Activated T-helper 17 cell treated with anti-CD3 and anti-CD28 coated beads, Interleukin-2, amount 50 U/mL, for 72 hours (primary cell): Measurements from ENCODE around the gene CTNNA1. TPM values are rescaled to one million over a fixed set of nuclear protein-coding genes. Genes with fewer than 3 reads are reported as not detected.

Source experiments
- ATAC-seq: fragments of 150-1000 bp; cut with Tn5 transposase; replicated peaks from 2 replicates; pipeline ENCODE4 v1.10.0; 2021; ENCODE audit warnings: mild to moderate bottlenecking, moderate library complexity
- H3K27ac Mint-ChIP-seq: one replicate; pipeline ENCODE4 v1.8.0; 2022; ENCODE audit warnings: mixed read lengths
- H3K27me3 Mint-ChIP-seq: one replicate; pipeline ENCODE4 v1.8.0; 2022; ENCODE audit warnings: mixed read lengths
- H3K36me3 Mint-ChIP-seq: one replicate; pipeline ENCODE4 v1.8.0; 2022; ENCODE audit warnings: low read depth, mild to moderate bottlenecking, mixed read lengths
- H3K4me1 Mint-ChIP-seq: one replicate; pipeline ENCODE4 v1.8.0; 2022; ENCODE audit warnings: mixed read lengths
- H3K4me3 Mint-ChIP-seq: one replicate; pipeline ENCODE4 v1.8.0; 2022; ENCODE audit warnings: mild to moderate bottlenecking, mixed read lengths
- H3K9me3 Mint-ChIP-seq: one replicate; pipeline ENCODE4 v1.8.0; 2022; ENCODE audit warnings: mixed read lengths
- total RNA-seq, 2 donors: library from RNA; stranded (reverse); gene quantifications; one replicate each; pipeline ENCODE4 v1.2.3, GENCODE V29; 2022

The CTNNA1 gene
- total RNA-seq, 2 donors from 2014 or later = 63.6 to 92.1 TPM

DNA sequence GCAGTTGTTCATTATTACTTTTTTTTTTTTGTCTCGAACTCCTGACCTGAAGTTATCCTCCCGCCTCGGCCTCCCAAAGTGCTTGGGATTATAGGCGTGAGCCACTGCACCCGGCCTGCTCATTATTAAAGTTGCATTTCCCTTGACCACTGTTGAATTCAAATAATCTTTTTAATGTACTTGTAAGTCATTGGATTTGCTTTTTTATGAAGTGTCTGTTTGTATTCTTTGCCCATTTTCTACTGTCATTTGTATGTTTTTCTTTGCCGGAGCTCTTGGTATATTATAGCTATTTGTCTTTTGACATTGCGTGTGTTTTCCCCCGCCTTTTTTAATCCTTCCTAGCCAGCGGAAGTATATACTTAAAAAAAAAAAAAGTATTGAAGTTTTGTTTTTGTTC lies 99.9 kb downstream of the CTNNA1 start:
- Mint-ChIP-seq H3K36me3 (no peaks in the 10 kb centered on the region), H3K4me1 (no peaks in the 10 kb centered on the region), H3K27me3 (no peaks in the 10 kb centered on the region), H3K9me3 (no peaks in the 10 kb centered on the region), H3K4me3 (no peak overlapping the region), H3K27ac (no peak overlapping the region)
- ATAC-seq = no peak

DNA sequence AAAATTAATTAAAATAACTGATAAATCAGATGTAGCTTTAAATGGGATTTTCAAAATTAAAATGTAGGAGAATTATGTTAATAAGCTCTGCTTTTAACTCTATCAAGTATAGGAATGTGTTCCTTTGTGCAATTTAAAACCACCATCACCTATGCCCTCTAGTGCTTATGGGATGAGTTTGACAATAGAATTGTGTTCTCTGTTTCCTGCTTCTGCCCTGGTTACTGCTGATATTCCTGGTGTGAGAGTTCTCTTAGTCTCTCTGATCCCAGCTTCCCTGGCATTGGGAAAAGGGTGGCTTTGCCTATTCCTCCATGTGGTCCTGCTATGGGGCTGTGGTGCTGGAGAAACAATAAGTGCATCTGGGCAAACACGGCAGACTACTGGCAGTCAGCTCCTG lies 113.8 kb downstream of the CTNNA1 start:
- H3K27me3 Mint-ChIP-seq = peaks cover 11% of the 10 kb centered on the region
- no peaks in the 10 kb centered on the region for H3K9me3 Mint-ChIP-seq
- no peak overlapping the region for H3K4me3 Mint-ChIP-seq
- ATAC-seq = no peak
- H3K36me3 Mint-ChIP-seq = no peaks in the 10 kb centered on the region
- H3K4me1 Mint-ChIP-seq = peaks cover 14% of the 10 kb centered on the region
- no peak overlapping the region for H3K27ac Mint-ChIP-seq

DNA sequence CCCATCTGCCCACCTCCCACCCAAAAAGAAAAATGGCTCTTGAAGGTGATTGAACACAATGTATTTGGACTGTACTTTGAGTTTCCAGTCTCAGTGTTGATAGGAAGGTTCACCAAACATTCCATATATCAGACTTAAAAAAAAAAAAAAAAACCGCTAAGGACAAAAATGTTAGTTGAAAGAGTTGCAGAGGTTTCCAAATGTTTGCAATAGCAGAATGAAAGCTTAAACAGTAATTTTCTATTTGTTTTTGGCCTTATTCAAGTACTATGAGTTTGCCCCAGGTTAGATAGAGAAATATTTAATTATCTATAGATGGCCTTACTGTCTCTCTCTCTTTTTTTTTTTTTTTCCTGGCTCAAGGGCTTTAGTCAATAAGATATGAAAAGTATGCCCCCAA lies 115.8 kb downstream of the CTNNA1 start:
- H3K27me3 Mint-ChIP-seq = peaks cover 11% of the 10 kb centered on the region
- H3K36me3 Mint-ChIP-seq = no peaks in the 10 kb centered on the region
- no peaks in the 10 kb centered on the region for H3K9me3 Mint-ChIP-seq
- H3K27ac Mint-ChIP-seq = no peak overlapping the region
- H3K4me1 Mint-ChIP-seq = peaks cover 14% of the 10 kb centered on the region
- no peak overlapping the region for H3K4me3 Mint-ChIP-seq
- ATAC-seq = no peak

DNA sequence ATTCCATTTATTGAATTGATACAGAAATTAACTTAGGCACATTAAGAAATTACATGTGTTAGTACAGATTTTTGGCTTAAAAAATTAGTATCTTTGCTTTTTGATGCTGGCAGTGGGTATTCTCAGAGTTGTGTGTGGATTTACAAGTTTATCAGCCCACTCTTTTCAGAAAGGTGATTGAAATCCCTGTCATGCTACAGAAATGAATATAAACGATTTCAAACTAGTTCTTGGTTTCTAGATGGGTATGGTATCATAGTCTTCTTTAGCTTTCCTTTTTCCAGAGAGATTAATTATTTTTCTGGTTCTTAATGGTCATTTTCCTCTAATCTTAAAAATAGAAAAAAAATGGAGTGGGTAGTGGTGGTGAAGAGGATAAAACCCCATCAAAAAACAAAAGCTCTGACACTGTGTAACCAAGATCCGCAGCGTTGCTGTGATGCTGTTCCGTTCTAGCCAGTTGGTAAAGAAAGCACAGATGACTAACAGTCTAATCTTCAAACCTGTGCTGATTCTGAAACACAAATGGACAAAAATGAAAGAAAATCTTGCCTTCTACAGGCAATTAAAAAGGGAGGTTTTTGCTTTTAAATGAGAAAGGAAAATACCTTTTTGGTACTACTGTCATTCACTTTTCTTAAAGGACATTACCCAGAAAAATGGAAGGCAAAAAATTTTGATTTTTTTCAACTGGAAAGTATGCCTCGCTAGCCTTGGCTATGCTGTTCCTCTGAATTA lies 116.7 kb downstream of the CTNNA1 start:
- peak; percentile 90 for ATAC-seq
- Mint-ChIP-seq H3K4me3 (peak overlapping the region; percentile 39), H3K27ac (peak overlapping the region; percentile 68), H3K27me3 (peaks cover 11% of the 10 kb centered on the region), H3K9me3 (no peaks in the 10 kb centered on the region), H3K36me3 (no peaks in the 10 kb centered on the region), H3K4me1 (peaks cover 14% of the 10 kb centered on the region)

DNA sequence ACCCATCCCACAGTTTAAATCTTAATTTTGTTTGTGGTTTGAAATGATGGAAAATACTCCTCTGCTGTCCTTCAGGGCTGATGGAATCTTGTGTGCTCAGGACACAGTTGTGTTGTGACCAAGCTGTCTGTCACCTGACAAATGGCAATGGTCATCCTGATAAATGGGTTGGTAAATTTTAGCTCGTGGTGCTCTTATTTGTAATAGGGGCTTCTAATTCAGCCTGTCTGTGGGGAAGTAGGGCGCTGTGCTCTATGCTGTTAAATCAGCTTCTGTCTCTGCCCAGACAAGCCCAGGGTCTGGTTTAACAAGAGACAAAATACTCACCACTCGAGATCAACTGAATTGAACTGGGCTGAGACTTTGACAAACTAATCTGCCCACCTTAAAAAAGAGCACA lies 117.4 kb downstream of the CTNNA1 start:
- peak overlapping the region; percentile 39 for H3K4me3 Mint-ChIP-seq
- H3K27ac Mint-ChIP-seq = no peak overlapping the region
- no peaks in the 10 kb centered on the region for H3K9me3 Mint-ChIP-seq
- H3K27me3 Mint-ChIP-seq = peaks cover 11% of the 10 kb centered on the region
- no peak for ATAC-seq
- H3K36me3 Mint-ChIP-seq = no peaks in the 10 kb centered on the region
- H3K4me1 Mint-ChIP-seq = peaks cover 14% of the 10 kb centered on the region

DNA sequence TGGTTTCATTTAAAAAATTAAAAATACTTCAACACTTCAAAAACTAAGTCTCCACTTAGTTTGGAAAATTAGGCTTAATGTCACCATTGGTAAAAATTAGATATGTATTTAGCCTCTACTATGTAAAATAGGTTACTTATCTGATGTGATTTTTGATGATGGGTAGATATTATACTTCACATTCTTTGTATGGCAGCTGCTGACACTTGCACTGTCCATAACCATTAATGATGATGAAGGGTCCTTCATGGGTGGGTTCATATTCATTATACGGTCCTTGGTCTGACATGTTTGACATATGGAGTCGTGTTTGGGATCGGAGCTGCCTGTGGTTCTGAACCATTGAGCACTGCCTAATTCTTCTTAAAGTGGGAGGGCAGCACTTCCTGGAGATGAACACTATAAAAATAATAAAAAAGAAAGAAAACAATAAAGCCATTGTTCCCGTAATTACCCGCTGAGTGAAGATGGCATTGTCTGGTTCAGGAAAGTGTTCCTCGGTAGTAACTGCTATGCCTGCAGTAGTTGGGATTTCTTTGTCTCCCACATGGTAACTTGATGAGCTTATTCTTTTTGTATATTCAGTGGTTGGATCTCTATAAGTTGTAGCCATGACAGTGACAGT lies 119.7 kb downstream of the CTNNA1 start:
- H3K9me3 Mint-ChIP-seq = no peaks in the 10 kb centered on the region
- no peak overlapping the region for H3K4me3 Mint-ChIP-seq
- H3K4me1 Mint-ChIP-seq = peaks cover 14% of the 10 kb centered on the region
- no peak overlapping the region for H3K27ac Mint-ChIP-seq
- ATAC-seq = no peak
- H3K36me3 Mint-ChIP-seq = no peaks in the 10 kb centered on the region
- H3K27me3 Mint-ChIP-seq = peaks cover 11% of the 10 kb centered on the region

DNA sequence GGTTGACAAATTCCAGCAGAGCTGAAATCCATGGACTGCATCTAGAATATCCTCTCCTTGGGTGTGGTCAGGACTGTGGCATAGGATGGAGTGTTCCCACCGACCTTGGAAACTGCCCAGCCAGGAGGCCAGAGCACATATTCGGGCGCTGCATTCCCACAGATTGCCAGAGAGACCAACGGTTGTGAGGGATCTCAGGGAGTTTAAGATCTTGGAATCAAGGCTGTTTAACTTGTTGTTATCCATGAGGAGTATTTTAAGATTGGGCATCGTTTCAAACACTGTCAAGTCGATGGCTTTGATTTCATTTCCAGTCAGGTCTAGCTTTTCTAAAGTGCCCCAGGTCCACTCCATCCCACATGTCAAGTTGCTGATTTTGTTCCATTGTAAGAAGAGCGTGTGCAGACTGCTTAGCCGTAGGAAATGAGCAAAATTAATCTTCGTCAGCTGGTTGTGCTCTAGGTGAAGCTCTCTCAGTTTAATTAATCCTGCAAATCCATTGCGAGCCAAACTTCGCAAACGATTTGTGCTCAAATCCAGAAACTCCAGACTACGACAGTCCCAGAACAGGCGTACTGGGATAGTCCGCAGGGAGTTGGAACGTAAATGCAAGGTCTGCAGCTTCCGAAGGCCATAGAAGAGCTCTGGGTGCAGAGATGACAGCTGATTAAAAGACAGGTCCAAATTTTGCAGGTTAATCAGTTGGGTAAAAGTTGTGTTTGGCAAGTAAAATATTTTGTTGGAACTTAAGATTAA lies 120.4 kb downstream of the CTNNA1 start:
- H3K4me1 Mint-ChIP-seq = peaks cover 14% of the 10 kb centered on the region
- H3K4me3 Mint-ChIP-seq = no peak overlapping the region
- H3K9me3 Mint-ChIP-seq = no peaks in the 10 kb centered on the region
- no peaks in the 10 kb centered on the region for H3K36me3 Mint-ChIP-seq
- H3K27me3 Mint-ChIP-seq = peaks cover 7% of the 10 kb centered on the region
- no peak overlapping the region for H3K27ac Mint-ChIP-seq
- no peak for ATAC-seq

DNA sequence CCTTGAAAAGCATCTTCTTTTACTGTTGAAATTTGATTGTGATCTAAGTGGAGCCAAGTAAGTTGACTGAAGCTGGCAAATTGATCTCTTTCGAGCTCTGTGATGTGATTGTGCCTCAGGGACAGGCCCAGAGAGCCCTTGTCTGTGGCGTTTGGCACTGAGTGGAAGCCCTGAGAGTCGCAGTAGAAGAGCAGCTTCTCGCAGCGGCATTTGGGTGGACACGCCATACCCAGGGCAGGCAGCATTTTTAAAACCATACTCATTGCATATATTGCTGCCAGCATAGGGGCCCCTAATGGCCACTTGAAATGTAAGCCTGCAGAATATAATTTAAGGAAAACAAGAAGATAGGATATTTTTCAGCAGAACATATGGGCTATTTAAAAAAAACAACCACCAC lies 121.0 kb downstream of the CTNNA1 start:
- no peak overlapping the region for H3K27ac Mint-ChIP-seq
- no peaks in the 10 kb centered on the region for H3K9me3 Mint-ChIP-seq
- peaks cover 6% of the 10 kb centered on the region for H3K27me3 Mint-ChIP-seq
- no peaks in the 10 kb centered on the region for H3K36me3 Mint-ChIP-seq
- ATAC-seq = no peak
- no peak overlapping the region for H3K4me3 Mint-ChIP-seq
- peaks cover 14% of the 10 kb centered on the region for H3K4me1 Mint-ChIP-seq

DNA sequence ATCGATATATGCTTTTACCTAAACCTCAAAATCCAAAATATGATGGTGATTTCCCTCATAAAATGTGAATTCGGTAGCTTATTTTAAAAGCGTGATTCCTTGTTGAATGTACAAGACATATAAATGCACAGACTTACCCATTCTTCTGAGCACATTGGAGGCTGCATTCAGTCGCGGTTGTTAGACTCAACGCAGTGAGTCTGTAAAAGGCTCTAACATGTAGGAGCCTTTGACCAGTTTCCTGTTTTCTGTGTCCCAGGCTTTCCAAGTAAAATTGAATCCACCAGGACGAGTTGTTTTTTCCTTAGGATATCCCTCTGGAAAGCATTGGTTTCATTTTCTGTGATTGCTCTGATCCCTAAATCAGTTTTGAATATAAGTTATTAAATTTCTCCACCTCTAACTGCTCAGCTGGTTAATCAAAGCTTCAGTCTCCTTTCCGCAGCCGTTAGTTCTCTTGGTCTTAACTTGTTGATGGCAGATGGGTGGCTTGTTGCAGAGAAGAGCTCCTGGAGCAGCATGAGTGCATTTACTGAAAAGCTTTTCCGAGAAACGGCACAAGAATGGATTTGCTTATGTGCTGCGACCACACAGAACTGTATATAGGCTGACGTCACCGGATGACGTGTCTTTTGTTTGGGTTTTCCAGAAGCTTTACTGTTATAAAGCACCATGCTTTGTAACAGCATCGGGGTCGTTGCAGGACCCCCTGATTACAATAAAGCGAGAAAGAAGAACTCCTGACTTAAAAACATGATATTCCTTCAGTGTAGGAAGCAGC lies 121.7 kb downstream of the CTNNA1 start, which contains the start of gene LRRTM2:
LRRTM2 (minus strand) TSS at position 565 of the 781 bp plus-strand sequence; CDS start at position 141, 424 bp downstream.
- H3K4me3 Mint-ChIP-seq = no peak within 1 kb of the TSS
- no peaks in the 10 kb centered on the region for H3K36me3 Mint-ChIP-seq
- no peak within 1 kb of the TSS for H3K27ac Mint-ChIP-seq
- no peaks in the 10 kb centered on the region for H3K9me3 Mint-ChIP-seq
- H3K27me3 Mint-ChIP-seq = peaks cover 6% of the 10 kb centered on the region
- ATAC-seq = no peak
- H3K4me1 Mint-ChIP-seq = peaks cover 8% of the 10 kb centered on the region

DNA sequence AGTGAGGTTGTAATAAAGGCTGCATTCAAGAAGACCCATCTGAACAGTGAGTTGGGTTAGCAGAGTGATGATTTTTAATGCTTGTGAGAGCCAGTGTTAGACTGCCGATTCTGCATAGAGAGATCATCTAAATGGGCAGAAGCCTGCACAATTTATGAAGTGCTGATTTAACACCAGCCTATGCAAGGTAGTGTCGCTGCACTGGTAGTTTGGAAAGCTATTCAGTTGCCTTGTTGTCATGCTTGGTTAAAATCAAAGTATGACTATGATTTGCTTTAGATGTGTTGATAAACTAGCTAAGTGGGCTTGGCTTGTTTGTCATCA lies 122.3 kb downstream of the CTNNA1 start:
- Mint-ChIP-seq H3K36me3 (no peaks in the 10 kb centered on the region), H3K27ac (no peak overlapping the region), H3K4me3 (no peak overlapping the region), H3K27me3 (peaks cover 6% of the 10 kb centered on the region), H3K9me3 (no peaks in the 10 kb centered on the region), H3K4me1 (peaks cover 6% of the 10 kb centered on the region)
- no peak for ATAC-seq

DNA sequence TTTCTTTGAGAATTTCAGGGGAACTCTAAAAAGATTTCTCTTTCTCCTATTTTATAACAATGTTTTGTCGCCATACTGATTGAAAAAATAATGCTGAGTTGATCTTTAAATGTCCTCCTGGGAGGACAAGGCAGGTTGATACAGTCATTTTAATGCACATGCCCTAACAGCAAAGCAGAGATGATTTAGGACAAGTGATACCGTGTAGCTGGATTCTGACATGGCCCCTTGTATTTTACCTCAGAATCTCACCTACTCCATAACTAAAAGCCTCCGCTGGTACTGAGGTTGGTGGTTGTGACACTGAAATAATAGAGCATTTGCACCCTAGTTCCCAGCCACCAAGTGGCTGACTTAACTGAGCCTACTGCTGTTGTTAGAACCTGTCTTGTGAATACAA lies 122.7 kb downstream of the CTNNA1 start:
- H3K4me3 Mint-ChIP-seq = no peak overlapping the region
- no peaks in the 10 kb centered on the region for H3K36me3 Mint-ChIP-seq
- peaks cover 6% of the 10 kb centered on the region for H3K4me1 Mint-ChIP-seq
- H3K27ac Mint-ChIP-seq = no peak overlapping the region
- peaks cover 6% of the 10 kb centered on the region for H3K27me3 Mint-ChIP-seq
- no peak for ATAC-seq
- H3K9me3 Mint-ChIP-seq = no peaks in the 10 kb centered on the region

DNA sequence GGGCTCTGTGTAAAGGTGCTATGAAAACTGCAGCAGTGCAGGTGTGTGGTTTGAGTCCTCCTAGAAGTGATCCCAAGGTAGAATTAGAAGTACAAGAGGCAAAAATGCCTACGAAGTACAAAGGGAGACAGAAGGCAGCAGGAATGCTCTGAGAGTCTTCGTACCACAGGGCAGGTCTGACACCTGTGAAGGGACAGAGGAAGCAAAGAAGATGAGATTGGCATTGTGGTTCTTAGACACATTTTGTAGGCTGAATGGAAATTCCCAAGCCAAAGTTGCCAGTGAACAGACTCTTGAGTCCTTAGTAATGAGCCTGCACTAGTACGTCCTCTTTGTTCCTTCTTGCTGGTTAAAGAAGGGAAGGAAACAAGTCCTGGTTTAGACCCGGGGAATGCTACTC lies 123.6 kb downstream of the CTNNA1 start:
- Mint-ChIP-seq H3K9me3 (no peaks in the 10 kb centered on the region), H3K27ac (no peak overlapping the region), H3K36me3 (no peaks in the 10 kb centered on the region)

DNA sequence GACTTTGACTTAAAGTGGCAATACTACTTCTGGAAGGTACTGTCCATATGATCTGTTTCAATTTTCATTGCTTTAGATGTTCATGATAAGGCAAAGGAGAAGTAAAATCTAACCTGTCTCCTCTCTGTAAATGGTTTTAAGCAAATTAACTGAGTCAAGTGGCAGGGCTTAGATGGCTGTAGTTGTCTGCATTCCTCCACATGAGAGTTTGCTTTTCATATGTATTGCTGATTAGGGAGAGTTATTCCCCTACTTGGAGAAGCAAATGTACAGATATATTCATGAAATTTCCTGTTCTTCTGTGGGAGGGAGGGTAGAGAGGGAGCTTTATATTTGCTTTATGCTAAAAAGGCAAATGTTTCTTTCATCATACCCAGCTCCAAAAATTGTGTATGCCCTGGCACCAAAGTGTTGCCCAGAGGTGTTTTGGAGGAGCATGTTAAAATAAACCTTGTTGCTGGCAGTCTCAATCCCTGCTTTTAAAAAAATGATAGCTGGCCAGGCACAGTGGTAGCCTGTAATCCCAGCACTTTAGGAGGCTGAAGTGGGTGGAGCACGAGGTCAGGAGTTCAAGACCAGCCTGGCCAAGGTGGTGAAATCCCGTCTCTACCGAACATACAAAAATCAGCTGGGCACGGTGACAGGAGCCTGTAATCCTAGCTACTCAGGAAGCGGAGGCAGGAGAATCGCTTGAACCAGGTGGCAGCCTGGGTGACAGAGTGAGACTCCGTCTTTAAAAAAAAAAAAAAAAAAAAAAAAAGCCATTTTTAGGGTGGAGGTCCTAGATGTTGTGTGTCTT lies 125.4 kb downstream of the CTNNA1 start:
- Mint-ChIP-seq H3K4me3 (no peak overlapping the region), H3K9me3 (no peaks in the 10 kb centered on the region), H3K4me1 (no peaks in the 10 kb centered on the region), H3K36me3 (no peaks in the 10 kb centered on the region), H3K27ac (no peak overlapping the region), H3K27me3 (peaks cover 4% of the 10 kb centered on the region)
- no peak for ATAC-seq

More for the DNA sequence above, 123.6 kb downstream of the CTNNA1 start:
- H3K27me3 Mint-ChIP-seq = peaks cover 1% of the 10 kb centered on the region
- H3K4me1 Mint-ChIP-seq = peaks cover 1% of the 10 kb centered on the region
- ATAC-seq = no peak
- H3K4me3 Mint-ChIP-seq = no peak overlapping the region

DNA sequence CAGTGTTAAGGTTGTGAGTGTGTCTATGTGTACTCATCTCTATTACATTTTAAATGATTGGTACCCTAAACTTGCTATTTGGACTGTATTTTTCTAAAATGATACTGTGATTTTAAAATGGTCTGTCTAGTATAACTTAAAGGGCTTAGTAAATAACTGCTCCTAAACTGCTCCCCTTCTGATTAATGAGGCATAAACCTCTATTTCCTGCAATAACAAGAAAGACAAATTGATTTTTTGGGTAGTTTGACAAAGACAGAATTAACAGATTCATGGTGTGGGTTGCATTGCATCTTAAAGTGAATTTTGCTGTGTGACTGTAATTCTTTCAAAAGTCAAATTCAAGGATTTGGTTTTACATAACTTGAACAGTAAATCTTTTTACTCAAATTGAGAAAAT lies 130.0 kb downstream of the CTNNA1 start:
- Mint-ChIP-seq H3K36me3 (peaks cover 5% of the 10 kb centered on the region), H3K27ac (no peak overlapping the region), H3K9me3 (no peaks in the 10 kb centered on the region), H3K4me1 (no peaks in the 10 kb centered on the region), H3K27me3 (peaks cover 4% of the 10 kb centered on the region), H3K4me3 (no peak overlapping the region)
- no peak for ATAC-seq
